Gastrocnemius medialis (tissue), 4 donors: Measurements from ENCODE around the gene GMNN.

Experiments used
- CTCF ChIP-seq, 5 experiments: fragments of 450-650 bp in 3 of 5; fragments of 200-600 bp in 2 of 5; sonication (generic) in 2 of 5; IDR thresholded peaks in 4 of 5; conservative IDR thresholded peaks in 1 of 5; 1 replicate in 4 of 5; 2 replicates in 1 of 5; pipeline ENCODE4 v1.5.1; 2016 to 2019; ENCODE audit warnings: antibody characterized with exemption in 5 of 5, mild to moderate bottlenecking in 3 of 5, moderate library complexity in 3 of 5
- POLR2A ChIP-seq, 2 donors: fragments of 450-650 bp; IDR thresholded peaks; one replicate each; pipeline ENCODE4 v1.6.1; 2017; ENCODE audit warnings: antibody characterized with exemption in 2 of 2, mild to moderate bottlenecking in 2 of 2, moderate library complexity in 2 of 2

- no peak for TF ChIP-seq CTCF (IDR thresholded peaks at IDR 0.05 in 4 of 5, conservative IDR thresholded peaks at IDR 0.05 in 1 of 5)
- no peak for TF ChIP-seq POLR2A (IDR thresholded peaks at IDR 0.05)
Measured at GRCh38 chr6:24740861-24741260, 33.9 kb upstream of the GMNN start.
